GM12878 (cell line): ENCODE data around the gene SMAD4.

Source experiments
- EP300 ChIP-seq, 2 experiments: fragments of 150-350 bp in 1 of 2; IDR thresholded peaks; 2 replicates each; pipeline ENCODE4 v1.6.1; 2011 to 2012; ENCODE audit warnings: low read depth in 2 of 2, low read length in 2 of 2, borderline replicate concordance in 1 of 2, improper control_type of control experiment in 1 of 2, inconsistent platforms in 1 of 2; ENCODE audit not compliant: control insufficient read depth in 1 of 2
- SP1 ChIP-seq: IDR thresholded peaks from one replicate; pipeline ENCODE4 v1.6.1; 2011; ENCODE audit warnings: low read depth, low read length
- SREBF2 ChIP-seq: IDR thresholded peaks from 2 replicates; pipeline ENCODE4 v1.6.1; 2012; ENCODE audit warnings: mild to moderate bottlenecking, low read length
- TAF1 ChIP-seq: IDR thresholded peaks from 2 replicates; pipeline ENCODE4 v1.6.1; 2011; ENCODE audit warnings: mild to moderate bottlenecking, low read depth, low read length, borderline replicate concordance
- ZBED1 ChIP-seq: IDR thresholded peaks from 2 replicates; pipeline ENCODE4 v1.6.1; 2016; ENCODE audit warnings: borderline replicate concordance
- ZNF384 ChIP-seq: IDR thresholded peaks from 2 replicates; pipeline ENCODE4 v1.6.1; 2012; ENCODE audit warnings: low read depth, mild to moderate bottlenecking, low read length, improper control_type of control experiment, borderline replicate concordance
- TF ChIP-seq, protein P1 (sequence below): fragments of 450-650 bp; IDR thresholded peaks from 2 replicates; pipeline ENCODE4 v1.6.1; 2017; ENCODE audit warnings: mild to moderate bottlenecking
- TF ChIP-seq, protein P2 (sequence below): fragments of 450-650 bp; IDR thresholded peaks from 2 replicates; pipeline ENCODE4 v1.6.1; 2017; ENCODE audit warnings: antibody characterized with exemption, mild to moderate bottlenecking, moderate library complexity
- TF ChIP-seq, protein P3 (sequence below), 3 experiments: IDR thresholded peaks in 2 of 3; conservative IDR thresholded peaks in 1 of 3; 2 replicates each; pipeline ENCODE4 v1.5.1; 2011; ENCODE audit warnings: low read depth in 3 of 3, low read length in 3 of 3, mild to moderate bottlenecking in 3 of 3, control low read depth in 2 of 3, moderate library complexity in 2 of 3, inconsistent platforms in 1 of 3, mixed read lengths in 1 of 3; ENCODE audit not compliant: control insufficient read depth in 2 of 3, insufficient read depth in 1 of 3; ENCODE audit errors: extremely low read depth in 1 of 3

DNA sequence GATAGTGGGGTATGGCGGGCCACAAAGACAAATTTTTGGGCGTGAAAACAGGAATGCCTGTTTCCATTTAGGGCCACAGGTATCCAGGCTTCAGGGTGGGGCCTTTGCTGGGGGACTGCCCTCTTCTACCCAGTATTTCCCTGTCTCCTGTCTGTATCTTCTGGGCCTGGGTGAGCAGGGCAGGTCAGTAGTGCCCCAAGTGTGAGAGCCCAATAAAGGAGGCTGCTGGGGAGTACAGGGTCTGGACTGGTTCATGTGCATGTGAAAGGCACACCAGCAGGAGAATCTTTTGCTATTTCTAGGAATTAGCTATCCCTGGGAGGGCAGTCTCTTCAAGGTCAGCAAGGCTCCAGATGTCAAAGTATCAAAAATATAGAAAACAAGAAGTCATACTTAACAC is 96.0 kb downstream of the SMAD4 start:
- TF ChIP-seq SREBF2: no peak
- no peak for TF ChIP-seq ZBED1
- TF ChIP-seq, protein P1, sequence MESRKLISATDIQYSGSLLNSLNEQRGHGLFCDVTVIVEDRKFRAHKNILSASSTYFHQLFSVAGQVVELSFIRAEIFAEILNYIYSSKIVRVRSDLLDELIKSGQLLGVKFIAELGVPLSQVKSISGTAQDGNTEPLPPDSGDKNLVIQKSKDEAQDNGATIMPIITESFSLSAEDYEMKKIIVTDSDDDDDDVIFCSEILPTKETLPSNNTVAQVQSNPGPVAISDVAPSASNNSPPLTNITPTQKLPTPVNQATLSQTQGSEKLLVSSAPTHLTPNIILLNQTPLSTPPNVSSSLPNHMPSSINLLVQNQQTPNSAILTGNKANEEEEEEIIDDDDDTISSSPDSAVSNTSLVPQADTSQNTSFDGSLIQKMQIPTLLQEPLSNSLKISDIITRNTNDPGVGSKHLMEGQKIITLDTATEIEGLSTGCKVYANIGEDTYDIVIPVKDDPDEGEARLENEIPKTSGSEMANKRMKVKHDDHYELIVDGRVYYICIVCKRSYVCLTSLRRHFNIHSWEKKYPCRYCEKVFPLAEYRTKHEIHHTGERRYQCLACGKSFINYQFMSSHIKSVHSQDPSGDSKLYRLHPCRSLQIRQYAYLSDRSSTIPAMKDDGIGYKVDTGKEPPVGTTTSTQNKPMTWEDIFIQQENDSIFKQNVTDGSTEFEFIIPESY: no peak
- TF ChIP-seq, protein P2, sequence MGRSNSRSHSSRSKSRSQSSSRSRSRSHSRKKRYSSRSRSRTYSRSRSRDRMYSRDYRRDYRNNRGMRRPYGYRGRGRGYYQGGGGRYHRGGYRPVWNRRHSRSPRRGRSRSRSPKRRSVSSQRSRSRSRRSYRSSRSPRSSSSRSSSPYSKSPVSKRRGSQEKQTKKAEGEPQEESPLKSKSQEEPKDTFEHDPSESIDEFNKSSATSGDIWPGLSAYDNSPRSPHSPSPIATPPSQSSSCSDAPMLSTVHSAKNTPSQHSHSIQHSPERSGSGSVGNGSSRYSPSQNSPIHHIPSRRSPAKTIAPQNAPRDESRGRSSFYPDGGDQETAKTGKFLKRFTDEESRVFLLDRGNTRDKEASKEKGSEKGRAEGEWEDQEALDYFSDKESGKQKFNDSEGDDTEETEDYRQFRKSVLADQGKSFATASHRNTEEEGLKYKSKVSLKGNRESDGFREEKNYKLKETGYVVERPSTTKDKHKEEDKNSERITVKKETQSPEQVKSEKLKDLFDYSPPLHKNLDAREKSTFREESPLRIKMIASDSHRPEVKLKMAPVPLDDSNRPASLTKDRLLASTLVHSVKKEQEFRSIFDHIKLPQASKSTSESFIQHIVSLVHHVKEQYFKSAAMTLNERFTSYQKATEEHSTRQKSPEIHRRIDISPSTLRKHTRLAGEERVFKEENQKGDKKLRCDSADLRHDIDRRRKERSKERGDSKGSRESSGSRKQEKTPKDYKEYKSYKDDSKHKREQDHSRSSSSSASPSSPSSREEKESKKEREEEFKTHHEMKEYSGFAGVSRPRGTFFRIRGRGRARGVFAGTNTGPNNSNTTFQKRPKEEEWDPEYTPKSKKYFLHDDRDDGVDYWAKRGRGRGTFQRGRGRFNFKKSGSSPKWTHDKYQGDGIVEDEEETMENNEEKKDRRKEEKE: no peak
- no peak for TF ChIP-seq EP300 (IDR thresholded peaks at IDR 0.05; ENCODE audit: borderline replicate concordance in 1 of 2, control insufficient read depth in 1 of 2, low read depth in 2 of 2, low read length in 2 of 2)
- TF ChIP-seq, protein P3, sequence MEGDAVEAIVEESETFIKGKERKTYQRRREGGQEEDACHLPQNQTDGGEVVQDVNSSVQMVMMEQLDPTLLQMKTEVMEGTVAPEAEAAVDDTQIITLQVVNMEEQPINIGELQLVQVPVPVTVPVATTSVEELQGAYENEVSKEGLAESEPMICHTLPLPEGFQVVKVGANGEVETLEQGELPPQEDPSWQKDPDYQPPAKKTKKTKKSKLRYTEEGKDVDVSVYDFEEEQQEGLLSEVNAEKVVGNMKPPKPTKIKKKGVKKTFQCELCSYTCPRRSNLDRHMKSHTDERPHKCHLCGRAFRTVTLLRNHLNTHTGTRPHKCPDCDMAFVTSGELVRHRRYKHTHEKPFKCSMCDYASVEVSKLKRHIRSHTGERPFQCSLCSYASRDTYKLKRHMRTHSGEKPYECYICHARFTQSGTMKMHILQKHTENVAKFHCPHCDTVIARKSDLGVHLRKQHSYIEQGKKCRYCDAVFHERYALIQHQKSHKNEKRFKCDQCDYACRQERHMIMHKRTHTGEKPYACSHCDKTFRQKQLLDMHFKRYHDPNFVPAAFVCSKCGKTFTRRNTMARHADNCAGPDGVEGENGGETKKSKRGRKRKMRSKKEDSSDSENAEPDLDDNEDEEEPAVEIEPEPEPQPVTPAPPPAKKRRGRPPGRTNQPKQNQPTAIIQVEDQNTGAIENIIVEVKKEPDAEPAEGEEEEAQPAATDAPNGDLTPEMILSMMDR (IDR thresholded peaks at IDR 0.05 in 2 of 3, conservative IDR thresholded peaks at IDR 0.05 in 1 of 3; ENCODE audit: control insufficient read depth in 2 of 3, extremely low read depth in 1 of 3, insufficient read depth in 1 of 3, low read depth in 3 of 3, low read length in 3 of 3): no peak
- TF ChIP-seq SP1: no peak
- no peak for TF ChIP-seq TAF1
- TF ChIP-seq ZNF384: no peak
